Mesendoderm (in vitro differentiated cells): ENCODE results near the gene TUBA4B.

Experiments
- DNase-seq: peaks from one replicate; pipeline ENCODE4 v3.0.0; 2013
- H2AK5ac ChIP-seq: 2 replicates; pipeline ENCODE4 v1.6.1; 2013; ENCODE audit warnings: low read length, inconsistent platforms
- H2BK120ac ChIP-seq: 2 replicates; pipeline ENCODE4 v1.6.1; 2013; ENCODE audit warnings: low read depth, mild to moderate bottlenecking, low read length, moderate library complexity, mixed read lengths
- H2BK15ac ChIP-seq: replicated peaks from 2 replicates; pipeline ENCODE4 v1.6.1; 2013; ENCODE audit warnings: low read depth, mild to moderate bottlenecking, moderate library complexity
- H2BK5ac ChIP-seq: 2 replicates; pipeline ENCODE4 v1.6.1; 2013; ENCODE audit warnings: low read length, inconsistent platforms
- H3K18ac ChIP-seq: 2 replicates; pipeline ENCODE4 v1.6.1; 2013; ENCODE audit warnings: mild to moderate bottlenecking, low read length, mixed read lengths
- H3K23ac ChIP-seq: one replicate; pipeline ENCODE4 v1.6.1; 2013; ENCODE audit warnings: low read length
- H3K27ac ChIP-seq: 2 replicates; pipeline ENCODE4 v1.5.1; 2013; ENCODE audit warnings: low read depth, mild to moderate bottlenecking, inconsistent platforms, low read length, moderate library complexity
- H3K27me3 ChIP-seq: 2 replicates; pipeline ENCODE4 v1.6.1; 2013; ENCODE audit warnings: low read length, control low read depth, mild to moderate bottlenecking, inconsistent platforms; ENCODE audit not compliant: insufficient read depth, poor library complexity
- H3K36me3 ChIP-seq: 2 replicates; pipeline ENCODE4 v1.6.1; 2013; ENCODE audit warnings: low read length, inconsistent platforms; ENCODE audit not compliant: control insufficient read depth, insufficient read depth
- H3K4ac ChIP-seq: one replicate; pipeline ENCODE4 v1.6.1; 2013; ENCODE audit warnings: low read depth, mild to moderate bottlenecking, low read length, moderate library complexity
- H3K4me1 ChIP-seq: 2 replicates; pipeline ENCODE4 v1.6.1; 2013; ENCODE audit warnings: low read depth, low read length, inconsistent platforms; ENCODE audit not compliant: control insufficient read depth
- H3K4me2 ChIP-seq: 2 replicates; pipeline ENCODE4 v1.6.1; 2013; ENCODE audit warnings: low read length
- H3K4me3 ChIP-seq: 2 replicates; pipeline ENCODE4 v1.5.1; 2013; ENCODE audit warnings: mild to moderate bottlenecking, low read length
- H3K56ac ChIP-seq: one replicate; pipeline ENCODE4 v1.6.1; 2013; ENCODE audit warnings: low read length
- H3K79me1 ChIP-seq: 2 replicates; pipeline ENCODE4 v1.6.1; 2013; ENCODE audit warnings: low read length, inconsistent platforms
- H3K79me2 ChIP-seq: 2 replicates; pipeline ENCODE4 v1.6.1; 2013; ENCODE audit warnings: mild to moderate bottlenecking, low read length; ENCODE audit not compliant: control insufficient read depth, insufficient read depth
- H3K9ac ChIP-seq: 2 replicates; pipeline ENCODE4 v1.6.1; 2013; ENCODE audit warnings: low read length, inconsistent platforms
- H4K5ac ChIP-seq: one replicate; pipeline ENCODE4 v1.6.1; 2013; ENCODE audit warnings: low read length
- H4K8ac ChIP-seq: one replicate; pipeline ENCODE4 v1.6.1; 2013; ENCODE audit warnings: low read depth, mild to moderate bottlenecking, control low read depth, low read length, moderate library complexity
- WGBS: extraction: QIAGEN DNeasy Blood & Tissue Kit; methylation state at CpG from one replicate; pipeline ENCODE4 v1.1.7; 2013; ENCODE audit warnings: low lambda C conversion rate, missing lambda C conversion rate; ENCODE audit not compliant: insufficient coverage; ENCODE audit errors: extremely low coverage; 5-methylcytosine and 5-hydroxymethylcytosine counted together

Gene TUBA4B

GRCh38 chr2:219250049-219250781 lies 2.8 kb upstream of the TUBA4B start:
- Histone ChIP-seq H3K4me2 (no peak overlapping the region), H3K4me1 (peaks cover 5% of the 10 kb centered on the region), H3K36me3 (no peaks in the 10 kb centered on the region), H3K79me1 (peaks cover 9% of the 10 kb centered on the region), H3K18ac (no peak overlapping the region), H3K4ac (no peak overlapping the region), H2BK15ac (no peak overlapping the region), H2BK120ac (no peak overlapping the region), H3K79me2 (peaks cover 2% of the 10 kb centered on the region), H3K23ac (no peak overlapping the region), H4K5ac (no peak overlapping the region), H2AK5ac (no peak overlapping the region), H3K4me3 (no peak overlapping the region), H3K27me3 (peaks cover 10% of the 10 kb centered on the region), H2BK5ac (no peak overlapping the region), H4K8ac (no peak overlapping the region), H3K56ac (no peak overlapping the region), H3K9ac (no peak overlapping the region), H3K27ac (no peak overlapping the region)
- no peak for DNase-seq
- no CpG with 5 or more reads among the region's 22 CpGs for WGBS

GRCh38 chr2:219251656-219252055 lies 1.4 kb upstream of the TUBA4B start:
- H2AK5ac ChIP-seq, result no peak overlapping the region
- H3K4me3 ChIP-seq, result no peak overlapping the region
- H3K4me2 ChIP-seq, result no peak overlapping the region
- peak overlapping the region; percentile 80 for H3K23ac ChIP-seq
- no peak overlapping the region for H4K5ac ChIP-seq
- H3K79me2 ChIP-seq, result peaks cover 2% of the 10 kb centered on the region
- H3K4me1 ChIP-seq, result peaks cover 5% of the 10 kb centered on the region
- peaks cover 16% of the 10 kb centered on the region for H3K27me3 ChIP-seq
- DNase-seq, result peak; percentile 34
- no peak overlapping the region for H4K8ac ChIP-seq
- H3K56ac ChIP-seq, result no peak overlapping the region
- H3K9ac ChIP-seq, result no peak overlapping the region
- H2BK15ac ChIP-seq, result no peak overlapping the region
- WGBS, result no CpG with 5 or more reads among the region's 6 CpGs
- H3K4ac ChIP-seq, result no peak overlapping the region
- H2BK120ac ChIP-seq, result no peak overlapping the region
- no peak overlapping the region for H2BK5ac ChIP-seq
- peaks cover 2% of the 10 kb centered on the region for H3K79me1 ChIP-seq
- no peak overlapping the region for H3K18ac ChIP-seq
- no peak overlapping the region for H3K27ac ChIP-seq
- H3K36me3 ChIP-seq, result no peaks in the 10 kb centered on the region

DNA sequence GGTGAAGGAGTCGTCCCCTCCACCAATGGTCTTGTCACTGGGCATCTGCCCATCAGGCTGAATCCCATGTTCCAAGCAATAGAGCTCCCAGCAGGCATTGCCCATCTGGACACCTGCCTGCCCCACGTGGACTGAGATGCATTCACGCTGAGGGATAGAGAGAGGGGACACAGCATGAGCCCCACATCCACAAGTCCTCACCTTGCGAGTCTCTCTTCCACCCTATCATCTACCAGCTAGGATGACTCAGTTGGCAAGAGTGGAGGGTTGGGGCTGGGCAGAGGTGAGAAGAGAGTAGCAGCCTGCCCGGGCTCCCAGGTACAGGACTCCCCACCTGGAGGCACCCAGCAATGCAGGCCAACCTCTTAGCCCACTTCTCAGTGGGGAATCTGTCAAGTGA lies 959 bp upstream of the TUBA4B start:
- Histone ChIP-seq H2BK15ac (no peak overlapping the region), H4K5ac (no peak overlapping the region), H3K27me3 (peaks cover 16% of the 10 kb centered on the region), H3K4me2 (no peak overlapping the region), H3K23ac (peak overlapping the region; percentile 80), H3K18ac (no peak overlapping the region), H3K4me3 (no peak overlapping the region), H3K56ac (no peak overlapping the region), H3K79me1 (peaks cover 2% of the 10 kb centered on the region), H3K27ac (no peak overlapping the region), H2AK5ac (no peak overlapping the region), H3K4ac (no peak overlapping the region), H4K8ac (no peak overlapping the region), H3K4me1 (peaks cover 5% of the 10 kb centered on the region), H3K9ac (no peak overlapping the region), H3K79me2 (peaks cover 2% of the 10 kb centered on the region), H2BK120ac (no peak overlapping the region), H3K36me3 (no peaks in the 10 kb centered on the region), H2BK5ac (peak overlapping the region; percentile 50)
- WGBS, result no CpG with 5 or more reads among the region's 5 CpGs
- DNase-seq, result no peak

GRCh38 chr2:219252570-219252899 lies 508 bp upstream of the TUBA4B start:
- H3K79me1 ChIP-seq, result peaks cover 2% of the 10 kb centered on the region
- H3K4ac ChIP-seq, result no peak overlapping the region
- DNase-seq, result no peak
- no peak overlapping the region for H2BK5ac ChIP-seq
- peaks cover 16% of the 10 kb centered on the region for H3K27me3 ChIP-seq
- no peaks in the 10 kb centered on the region for H3K36me3 ChIP-seq
- no peak overlapping the region for H4K8ac ChIP-seq
- peak overlapping the region; percentile 1 for H3K4me3 ChIP-seq
- no peak overlapping the region for H4K5ac ChIP-seq
- H2BK15ac ChIP-seq, result no peak overlapping the region
- H3K79me2 ChIP-seq, result peaks cover 2% of the 10 kb centered on the region
- no CpG with 5 or more reads among the region's 9 CpGs for WGBS
- no peak overlapping the region for H3K18ac ChIP-seq
- no peak overlapping the region for H2AK5ac ChIP-seq
- peaks cover 5% of the 10 kb centered on the region for H3K4me1 ChIP-seq
- peak overlapping the region; percentile 87 for H3K56ac ChIP-seq
- H3K23ac ChIP-seq, result no peak overlapping the region
- peak overlapping the region; percentile 67 for H3K4me2 ChIP-seq
- no peak overlapping the region for H3K27ac ChIP-seq
- H2BK120ac ChIP-seq, result no peak overlapping the region
- H3K9ac ChIP-seq, result peak overlapping the region; percentile 75

DNA sequence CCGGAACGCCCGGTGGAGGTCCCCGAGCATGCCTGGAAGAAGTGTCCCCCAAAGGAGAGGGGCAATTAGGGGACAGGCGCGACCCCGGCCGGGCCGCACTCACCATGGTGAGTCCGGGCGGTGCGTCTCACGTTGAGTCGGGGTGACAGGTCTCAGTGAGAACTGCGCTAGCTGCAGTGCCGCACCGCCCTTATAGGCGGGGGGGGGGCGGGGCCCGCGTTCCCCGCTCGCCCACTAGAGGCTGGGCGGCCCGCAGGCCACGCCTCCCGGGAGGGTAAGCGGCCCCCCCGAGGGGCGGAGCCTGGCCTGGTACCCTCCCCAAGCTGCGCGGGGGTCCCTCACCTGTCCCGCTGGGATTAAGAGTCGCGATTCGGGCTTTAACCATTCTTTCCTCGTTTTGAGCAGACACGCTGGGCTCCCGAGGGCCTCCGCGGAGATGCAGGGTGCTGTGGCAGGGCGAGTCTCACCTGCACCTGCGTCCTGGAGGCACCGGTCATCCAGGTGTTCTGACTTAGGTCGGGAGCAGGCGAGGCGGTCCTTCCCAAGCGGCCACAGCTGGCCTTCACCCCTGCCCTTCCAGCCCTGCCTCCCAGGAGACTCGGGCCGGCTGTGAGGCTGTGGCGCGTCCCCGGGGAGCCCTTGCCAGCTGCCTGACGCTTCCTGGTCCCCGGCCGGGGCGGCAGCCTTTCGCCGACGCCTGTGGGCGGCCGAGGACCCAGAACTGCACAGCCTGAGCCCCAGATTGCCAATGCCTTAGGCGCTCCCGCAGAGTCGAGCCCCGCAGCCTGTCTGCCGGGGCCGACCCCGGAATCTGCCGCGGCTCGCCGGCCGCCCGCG lies 928 bp downstream of the TUBA4B start, which contains the start of gene TUBA4A:
TSS of gene TUBA4A (minus strand) at position 166 of the 837 bp plus-strand sequence. CDS start at position 106, 60 bp downstream.
- H3K4me2 ChIP-seq, result peak within 1 kb of the TSS; percentile 75
- peaks cover 2% of the 10 kb centered on the region for H3K79me1 ChIP-seq
- no peak within 1 kb of the TSS for H3K23ac ChIP-seq
- DNase-seq, result peak; percentile 81
- peak within 1 kb of the TSS; percentile 34 for H3K18ac ChIP-seq
- H3K9ac ChIP-seq, result peak within 1 kb of the TSS; percentile 75
- no peak within 1 kb of the TSS for H4K8ac ChIP-seq
- no peak within 1 kb of the TSS for H2BK15ac ChIP-seq
- H3K27ac ChIP-seq, result no peak within 1 kb of the TSS
- no peak within 1 kb of the TSS for H2AK5ac ChIP-seq
- peak within 1 kb of the TSS; percentile 87 for H3K56ac ChIP-seq
- no peak within 1 kb of the TSS for H2BK120ac ChIP-seq
- peak within 1 kb of the TSS; percentile 5 for H3K4ac ChIP-seq
- H3K27me3 ChIP-seq, result peaks cover 16% of the 10 kb centered on the region
- WGBS, result no CpG with 5 or more reads among the region's 76 CpGs
- no peak within 1 kb of the TSS for H4K5ac ChIP-seq
- H2BK5ac ChIP-seq, result no peak within 1 kb of the TSS
- H3K4me3 ChIP-seq, result peak within 1 kb of the TSS; percentile 10
- peaks cover 2% of the 10 kb centered on the region for H3K79me2 ChIP-seq
- peaks cover 5% of the 10 kb centered on the region for H3K4me1 ChIP-seq
- no peaks in the 10 kb centered on the region for H3K36me3 ChIP-seq
